IMR-90 (cell line): Measurements from ENCODE around the gene ATP4B. TPM values are rescaled to one million over a fixed set of nuclear protein-coding genes. Genes with fewer than 3 reads are reported as not detected.
A peak's percentile ranks its signal among the peaks of the same experiment; 100 is the strongest.

Experiments
- ATAC-seq: fragments of 200-7000 bp; cut with Tn5 transposase; 2 replicates; pipeline ENCODE4 v1.9.1; 2020; ENCODE audit warnings: low read depth, mild to moderate bottlenecking, moderate library complexity
- BruUV-seq: library from RNA; stranded (reverse); fragments of 400-500 nt; replicated peaks from 2 replicates; lab custom pipeline; 2021; lab: Mats Ljungman, UMichigan
- CTCF ChIA-PET: fragments of 300-600 bp; formaldehyde crosslinking; extraction: SDS; loops from one replicate; lab custom pipeline; 2021; ENCODE audit warnings: antibody characterized with exemption; lab: Yijun Ruan, JAX
- POLR2A ChIA-PET: fragments of 300-600 bp; sonication (Branson Sonifier 250); formaldehyde crosslinking; loops from one replicate; lab custom pipeline; 2022; ENCODE audit warnings: antibody characterized with exemption; ENCODE audit not compliant: unreplicated experiment; lab: Charles Lee
- DNase-seq: peaks from one replicate; pipeline ENCODE4 v3.0.0; 2013
- H2AFZ ChIP-seq: replicated peaks from 2 replicates; pipeline ENCODE3; 2013; ENCODE audit warnings: low read length, mild to moderate bottlenecking; ENCODE audit not compliant: poor library complexity
- H2AK5ac ChIP-seq: 2 replicates; pipeline ENCODE4 v1.6.1; 2013; ENCODE audit warnings: low read depth, low read length, inconsistent platforms
- H2AK9ac ChIP-seq: replicated peaks from 2 replicates; pipeline ENCODE3; 2013; ENCODE audit warnings: mild to moderate bottlenecking, low read depth, low read length, moderate library complexity; ENCODE audit not compliant: poor library complexity
- H2BK120ac ChIP-seq: 2 replicates; pipeline ENCODE4 v1.6.1; 2013; ENCODE audit warnings: low read depth, low read length, inconsistent platforms
- H2BK15ac ChIP-seq: 3 replicates; pipeline ENCODE4 v1.6.1; 2013; ENCODE audit warnings: low read depth, low read length, inconsistent platforms
- H2BK20ac ChIP-seq: 2 replicates; pipeline ENCODE4 v1.6.1; 2013; ENCODE audit warnings: low read depth, mild to moderate bottlenecking, inconsistent platforms, low read length, moderate library complexity
- H2BK5ac ChIP-seq: 2 replicates; pipeline ENCODE4 v1.6.1; 2013; ENCODE audit warnings: mild to moderate bottlenecking, low read depth, low read length, inconsistent platforms; ENCODE audit not compliant: poor library complexity, severe bottlenecking
- H3K14ac ChIP-seq: replicated peaks from 2 replicates; pipeline ENCODE4 v1.6.1; 2013; ENCODE audit warnings: low read depth, low read length, inconsistent platforms
- H3K18ac ChIP-seq: 2 replicates; pipeline ENCODE4 v1.6.1; 2013; ENCODE audit warnings: low read depth, low read length, control low read depth
- H3K23ac ChIP-seq: 2 replicates; pipeline ENCODE4 v1.6.1; 2013; ENCODE audit warnings: low read depth, low read length, inconsistent platforms
- H3K27ac ChIP-seq: 2 replicates; pipeline ENCODE4 v1.5.1; 2013; ENCODE audit warnings: mild to moderate bottlenecking, control low read depth, low read length; ENCODE audit not compliant: insufficient read depth
- H3K27me3 ChIP-seq: 2 replicates; pipeline ENCODE4 v1.6.1; 2013; ENCODE audit warnings: low read length; ENCODE audit not compliant: control insufficient read depth, insufficient read depth
- H3K36me3 ChIP-seq: 2 replicates; pipeline ENCODE4 v1.6.1; 2013; ENCODE audit warnings: low read length, mixed read lengths; ENCODE audit not compliant: control insufficient read depth, insufficient read depth
- H3K4ac ChIP-seq: 2 replicates; pipeline ENCODE4 v1.6.1; 2013; ENCODE audit warnings: low read depth, low read length, inconsistent platforms
- H3K4me1 ChIP-seq: 2 replicates; pipeline ENCODE4 v1.6.1; 2013; ENCODE audit warnings: low read length, mixed read lengths; ENCODE audit not compliant: control insufficient read depth, insufficient read depth
- H3K4me2 ChIP-seq: 2 replicates; pipeline ENCODE4 v1.6.1; 2013; ENCODE audit warnings: low read depth, mild to moderate bottlenecking, control low read depth, low read length, moderate library complexity
- H3K4me3 ChIP-seq: 2 replicates; pipeline ENCODE4 v1.5.1; 2013; ENCODE audit warnings: low read depth, mild to moderate bottlenecking, control low read depth, low read length, moderate library complexity; ENCODE audit not compliant: insufficient read depth
- H3K56ac ChIP-seq: 2 replicates; pipeline ENCODE4 v1.6.1; 2013; ENCODE audit warnings: low read length, inconsistent platforms; ENCODE audit not compliant: insufficient read depth; ENCODE audit errors: extremely low read depth
- H3K79me1 ChIP-seq, 2 experiments: 2 replicates each; pipeline ENCODE4 v1.6.1; 2013; ENCODE audit warnings: low read length in 2 of 2, inconsistent platforms in 1 of 2, low read depth in 1 of 2
- H3K9ac ChIP-seq: 2 replicates; pipeline ENCODE4 v1.6.1; 2013; ENCODE audit warnings: low read depth, low read length, control low read depth
- H3K9me1 ChIP-seq: 2 replicates; pipeline ENCODE4 v1.6.1; 2013; ENCODE audit warnings: low read length, inconsistent platforms; ENCODE audit not compliant: insufficient read depth
- H3K9me3 ChIP-seq: 2 replicates; pipeline ENCODE4 v1.6.1; 2013; ENCODE audit warnings: low read length; ENCODE audit not compliant: control insufficient read depth, insufficient read depth
- H4K20me1 ChIP-seq: 2 replicates; pipeline ENCODE4 v1.6.1; 2013; ENCODE audit warnings: low read length, inconsistent platforms; ENCODE audit not compliant: insufficient read depth
- H4K5ac ChIP-seq: 2 replicates; pipeline ENCODE4 v1.6.1; 2013; ENCODE audit warnings: mild to moderate bottlenecking, low read depth, low read length, control low read depth
- H4K8ac ChIP-seq, 2 experiments: 2 replicates each; pipeline ENCODE4 v1.6.1; 2013; ENCODE audit warnings: low read depth in 2 of 2, low read length in 2 of 2, control low read depth in 1 of 2, inconsistent platforms in 1 of 2
- H4K91ac ChIP-seq: 2 replicates; pipeline ENCODE4 v1.6.1; 2013; ENCODE audit warnings: low read depth, low read length, inconsistent platforms; ENCODE audit not compliant: insufficient read depth
- CEBPB ChIP-seq: IDR thresholded peaks from 2 replicates; pipeline ENCODE4 v1.6.1; 2012; ENCODE audit warnings: low read depth, low read length, improper control_type of control experiment
- USF2 ChIP-seq: fragments of 150-350 bp; IDR thresholded peaks from 2 replicates; pipeline ENCODE4 v1.6.1; 2017; ENCODE audit warnings: mild to moderate bottlenecking, antibody characterized with exemption, low read length, low read depth
- WGBS, 2 experiments: methylation state at CpG; one replicate each; pipeline versions ENCODE4 v1.1.5 to v1.1.7; 2013; ENCODE audit warnings: missing lambda C conversion rate in 2 of 2; ENCODE audit not compliant: insufficient read length in 1 of 2; ENCODE audit errors: extremely low coverage in 2 of 2; 5-methylcytosine and 5-hydroxymethylcytosine counted together
- dilution Hi-C: fragments of 300-500 bp; cut with HindIII; formaldehyde crosslinking; loops from one replicate; pipeline ENCODE4 v1.14.3; 2018; ENCODE audit warnings: low sequenced_read_pairs; ENCODE audit not compliant: unreplicated experiment
- in situ Hi-C: fragments of 300-500 bp; cut with MboI; formaldehyde crosslinking; loops from 3 replicates; pipeline ENCODE4 v1.14.3; 2019; ENCODE audit warnings: low sequenced_read_pairs, inconsistent platforms, mixed read lengths
- intact Hi-C: fragments of 100-400 bp; cut with micrococcal nuclease; formaldehyde crosslinking; loops from 2 replicates; pipeline ENCODE4 v1.10.0; 2022
- polyA plus RNA-seq, 3 experiments: library from polyadenylated mRNA; depleted of rRNA; stranded (reverse); fragments of >200 nt; gene quantifications; 2 replicates each; pipeline ENCODE4 v1.2.3, GENCODE V29; 2012; ENCODE audit warnings: low replicate concordance in 1 of 3
- total RNA-seq: library from RNA; depleted of rRNA; stranded (reverse); fragments of >200 nt; gene quantifications from 2 replicates; pipeline ENCODE4 v1.2.3, GENCODE V29; 2012

Gene ATP4B
- total and polyA plus RNA-seq, 2 of the 4 experiments (the other 2 are of a cell fraction), result not detected

GRCh38 chr13:113616281-113616906 lies 41.6 kb downstream of the ATP4B start:
- H3K27ac ChIP-seq, result peak overlapping the region; percentile 20; the same call in 1 of the 2 replicates
- peaks cover 27% of the 10 kb centered on the region for H3K9me1 ChIP-seq
- dilution Hi-C loops (no loop called here), in situ Hi-C loops (no loop called here), intact Hi-C loops (no loop called here)
- ChIA-PET POLR2A (no interaction called here), CTCF (no interaction called here)
- no TSS peak for BruUV-seq
- no peak overlapping the region for H2BK20ac ChIP-seq
- TF ChIP-seq CEBPB, result peak; percentile 60
- TF ChIP-seq USF2, result no peak
- no peak overlapping the region for H2AFZ ChIP-seq
- no peak overlapping the region for H2BK120ac ChIP-seq
- no peak overlapping the region for H3K4me3 ChIP-seq
- H2BK15ac ChIP-seq, result no peak overlapping the region
- H3K4me1 ChIP-seq, result peaks cover 13% of the 10 kb centered on the region
- H4K8ac ChIP-seq, result no peak overlapping the region
- H3K9me3 ChIP-seq, result no peaks in the 10 kb centered on the region
- peaks cover 68% of the 10 kb centered on the region for H4K20me1 ChIP-seq
- peak; percentile 43 for DNase-seq
- H2AK9ac ChIP-seq, result no peak overlapping the region
- H4K91ac ChIP-seq, result no peak overlapping the region
- H3K4ac ChIP-seq, result no peak overlapping the region
- WGBS, 2 experiments, result 81% methylated on average over 14 of the region's 20 CpGs; no CpG with 5 or more reads in 1 of the 2 experiments
- H3K9ac ChIP-seq, result no peak overlapping the region
- peaks cover 19% of the 10 kb centered on the region for H3K36me3 ChIP-seq
- H3K4me2 ChIP-seq, result no peak overlapping the region; the same call in 1 of the 2 replicates
- H3K27me3 ChIP-seq, result no peaks in the 10 kb centered on the region
- H2BK5ac ChIP-seq, result no peak overlapping the region
- no peak overlapping the region for H3K18ac ChIP-seq
- H3K14ac ChIP-seq, result no peak overlapping the region
- H3K23ac ChIP-seq, result no peak overlapping the region
- ATAC-seq, result peak; percentile 9; the same call in 1 of the 2 replicates
- H4K5ac ChIP-seq, result no peak overlapping the region
- no peak overlapping the region for H3K56ac ChIP-seq
- peaks cover 31 to 82% of the 10 kb centered on the region in 2 experiments for H3K79me1 ChIP-seq
- H2AK5ac ChIP-seq, result no peak overlapping the region
